ENCODE data around the gene SNX10.

SNX10 gene

DNA sequence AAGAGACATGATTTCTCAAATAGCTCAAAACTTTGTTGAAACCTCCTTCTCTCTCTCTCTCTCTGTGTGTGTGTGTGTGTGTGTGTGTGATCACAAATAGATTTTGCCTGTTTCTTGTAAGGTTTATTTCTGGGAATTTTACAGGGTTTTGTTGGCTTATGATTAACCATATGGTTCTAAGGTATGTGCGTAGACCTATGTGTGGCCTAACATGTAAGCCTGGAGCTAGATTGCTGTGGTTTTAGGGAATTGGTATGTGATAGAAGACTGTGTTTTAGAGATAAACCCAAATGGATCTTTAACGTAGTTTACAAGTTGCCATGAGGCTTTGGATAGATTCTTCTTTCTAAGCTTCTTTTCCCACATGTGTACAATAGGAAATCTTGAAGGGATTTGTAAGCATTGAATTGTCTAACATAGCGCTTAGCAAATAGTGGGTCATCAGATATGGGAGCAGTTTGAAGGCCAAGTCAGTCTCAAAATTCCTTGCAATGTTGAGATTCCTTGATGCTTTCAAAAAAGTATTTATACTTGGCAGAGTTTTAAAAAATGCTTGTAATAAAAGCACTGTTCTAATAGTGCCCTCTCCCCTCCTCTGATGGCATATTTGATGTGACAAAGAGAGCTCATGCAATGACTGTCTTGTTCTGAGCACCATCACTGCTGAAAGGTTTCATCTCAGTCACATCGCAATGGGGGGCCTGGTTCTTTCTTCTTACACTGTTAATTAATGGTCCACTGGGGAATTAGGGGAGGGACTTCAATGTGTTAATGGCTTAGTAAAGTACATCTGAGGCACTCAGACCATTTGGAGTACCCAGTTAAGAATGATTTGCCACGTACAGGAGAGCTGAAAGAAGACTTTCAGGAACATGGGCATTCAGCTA is 118.2 kb downstream of the SNX10 start:
- DNase-seq = no peak

GRCh38 chr7:26413007-26413691 is 121.5 kb downstream of the SNX10 start:
- DNase-seq = no peak

GRCh38 chr7:26416004-26416403 is 124.3 kb downstream of the SNX10 start:
- no peak for DNase-seq

DNA sequence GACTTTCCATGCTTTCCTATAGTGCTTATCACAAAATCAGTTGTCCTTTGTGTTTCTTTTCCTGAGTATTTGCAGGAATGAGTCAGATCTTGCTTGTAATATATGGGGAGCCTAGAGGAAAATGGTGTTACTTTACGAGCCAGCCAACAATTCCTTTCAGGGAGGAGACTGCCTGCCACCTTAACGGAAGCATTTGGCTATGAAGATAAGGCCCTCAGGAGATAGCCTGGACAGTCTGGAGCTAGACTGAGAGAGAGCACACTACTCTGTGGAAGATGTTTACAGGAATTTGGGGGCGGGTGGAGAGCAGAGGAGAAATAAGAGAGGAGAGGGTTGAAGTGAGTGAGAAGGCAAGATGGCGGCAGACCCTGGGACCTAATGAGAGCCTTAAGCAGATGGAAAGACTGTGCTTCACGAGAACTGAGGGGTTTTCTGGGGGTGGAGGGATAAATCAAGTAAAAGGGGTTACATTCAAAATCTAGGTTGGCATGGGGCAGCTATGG is 126.3 kb downstream of the SNX10 start:
- no peak for DNase-seq

- DNase-seq = no peak
Observed at GRCh38 chr7:26419198-26419597, 127.5 kb downstream of the SNX10 start.

DNA sequence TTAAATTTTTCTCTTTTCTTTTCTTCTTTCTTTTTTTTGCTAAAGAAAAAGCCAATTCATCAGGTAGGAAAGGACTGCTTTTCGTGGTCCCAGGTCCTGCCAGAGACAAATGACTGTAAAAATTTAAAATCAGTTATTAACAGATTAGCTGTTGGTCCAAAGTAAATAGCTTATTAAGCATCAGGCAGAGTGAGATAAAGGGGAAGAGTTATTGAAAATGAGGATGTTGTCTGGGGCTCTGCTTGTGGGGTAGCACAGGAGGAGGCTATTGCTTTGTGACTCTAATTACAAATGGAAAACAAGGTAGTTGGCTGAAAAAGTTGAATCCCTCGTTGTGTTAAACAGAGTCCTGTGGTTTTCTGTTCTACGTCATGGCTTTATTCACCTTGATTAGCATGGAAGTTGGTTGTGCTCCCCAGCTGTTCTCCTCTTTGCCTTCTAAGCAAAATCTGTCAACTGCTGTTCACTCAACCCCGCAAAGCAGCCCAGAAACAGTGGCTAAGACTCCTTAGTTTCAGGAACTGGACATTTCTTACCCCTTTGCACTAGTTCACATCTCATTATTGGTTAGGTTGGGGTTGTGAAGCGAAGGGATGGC is 128.9 kb downstream of the SNX10 start:
- no peak for DNase-seq

- no peak for DNase-seq
Observed at GRCh38 chr7:26422761-26423160, 131.1 kb downstream of the SNX10 start.

DNA sequence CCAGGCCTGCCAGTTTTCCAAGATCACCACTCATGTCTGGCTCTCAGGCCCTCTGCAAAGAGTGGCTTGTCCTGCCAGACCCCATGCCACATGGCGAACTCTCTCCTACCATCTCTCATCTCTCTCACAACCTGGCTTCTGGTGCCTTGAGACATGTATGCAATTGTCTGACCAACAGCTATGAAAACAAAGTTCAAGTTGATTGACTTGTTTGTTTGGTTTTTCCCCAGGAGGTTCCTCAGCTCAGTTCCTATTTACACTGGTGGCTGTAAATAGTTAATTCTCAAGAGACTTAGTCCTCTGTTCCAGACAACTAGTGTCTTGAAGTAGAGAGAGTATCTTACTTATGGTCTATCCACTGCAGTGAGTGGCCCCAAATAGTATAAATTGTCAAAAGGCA is 131.8 kb downstream of the SNX10 start:
- DNase-seq = no peak

All from activated T-cell treated with anti-CD3 and anti-CD28 coated beads, Interleukin-2, amount 50 U/mL, for 48 hours (primary cell).